Activated gamma-delta T cell (primary cell): ENCODE measurements around the gene ZSCAN23.
"Not testable (repeated sequence)": the region's sequence is repeated elsewhere in the genome, so short reads cannot be mapped to it uniquely, and the experiment has no call there.

Source experiments
- DNase-seq: peaks from one replicate; lab custom pipeline; 2025; lab: John Stamatoyannopoulos, UW
- total RNA-seq, 2 donors: gene quantifications; one replicate each; lab custom pipeline; 2026; lab: John Stamatoyannopoulos, UW

The ZSCAN23 gene
- 0.41 to 0.74 reads per million in 2 donors for total RNA-seq

DNA sequence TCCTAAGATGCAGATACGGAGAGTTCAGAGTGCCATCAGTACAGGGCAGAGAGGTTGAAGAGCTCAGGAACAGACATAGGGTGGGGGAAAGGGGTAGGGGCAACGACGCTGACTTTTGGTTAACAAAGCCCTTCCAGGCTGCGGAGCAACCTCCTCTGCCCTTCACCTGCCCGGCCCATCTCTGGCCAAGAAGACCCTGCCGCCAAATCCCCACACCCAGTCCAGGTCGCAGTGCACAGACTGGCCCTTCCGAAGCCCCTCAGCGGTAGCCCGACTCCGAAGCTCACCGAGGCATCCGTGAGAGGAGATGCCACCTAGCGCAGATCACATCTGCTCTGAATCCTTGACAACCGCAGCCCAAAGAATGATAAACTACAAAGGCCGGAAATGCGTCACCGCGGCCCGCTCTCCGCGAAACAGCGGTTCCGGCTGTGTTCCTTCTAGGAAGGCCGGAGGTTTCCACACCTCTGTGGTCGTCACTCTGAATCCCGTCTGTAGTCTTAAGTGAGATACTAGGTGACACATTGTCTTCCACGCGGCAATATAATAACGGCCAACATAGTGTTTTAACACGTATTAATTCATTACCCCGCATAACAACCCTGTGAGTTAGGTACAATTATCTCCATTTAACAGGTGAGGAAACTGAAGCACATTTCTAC lies at the start of gene ZSCAN23:
ZSCAN23 (minus strand) TSS at position 380 of the 662 bp plus-strand sequence. CDS start 7,225 bp downstream, outside the sequence.
- peak; percentile 70 for DNase-seq

DNA sequence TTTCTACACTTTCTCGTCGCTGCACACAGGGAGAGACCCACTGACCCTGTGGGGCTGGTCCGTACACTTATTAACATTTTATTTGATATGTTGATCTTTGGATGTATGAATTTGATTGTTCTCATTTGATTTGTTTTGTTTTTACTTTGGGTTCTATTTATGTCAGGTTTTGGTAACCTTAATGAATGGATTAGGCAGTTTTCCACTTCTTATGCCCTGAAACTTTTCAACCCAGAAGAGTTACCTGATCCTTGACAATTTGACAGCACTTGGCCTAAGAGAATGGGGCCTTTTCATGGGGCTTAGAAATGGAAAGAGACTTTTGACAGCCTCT lies 48.7 kb upstream of the ZSCAN23 start:
- DNase-seq = no peak

DNA sequence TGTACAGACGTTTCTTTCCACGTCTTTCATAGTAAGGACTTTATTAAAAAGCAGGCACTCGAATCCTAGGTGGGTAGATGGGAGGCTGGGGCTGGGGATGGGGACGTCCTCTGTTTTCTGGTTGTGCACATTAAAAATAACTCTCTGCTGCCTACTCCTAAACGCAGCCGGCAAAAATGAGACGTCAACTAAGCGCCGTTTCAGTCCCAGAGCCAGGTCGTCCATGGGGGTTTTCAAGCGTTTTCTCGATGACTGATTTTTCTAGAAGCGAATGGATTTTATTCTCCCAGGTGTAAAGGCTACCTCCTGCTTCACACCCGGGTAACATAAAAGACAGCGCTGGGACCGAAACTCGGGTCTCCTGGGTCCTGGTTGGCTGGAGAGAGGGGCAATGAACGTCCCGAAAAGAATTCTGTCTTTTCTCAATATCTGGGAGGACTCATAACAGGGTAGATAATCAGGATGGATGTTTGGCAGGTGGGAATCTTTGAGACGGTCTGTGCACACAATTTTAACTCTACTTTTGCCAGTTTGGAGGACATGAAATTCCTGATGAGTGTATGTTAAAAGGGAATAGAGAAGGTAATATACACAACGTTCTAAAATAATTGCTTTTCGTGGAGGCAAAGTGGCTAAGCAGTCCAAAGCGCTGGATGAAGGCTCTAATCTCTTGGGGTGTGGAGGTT lies 47.1 kb upstream of the ZSCAN23 start:
- DNase-seq = no peak

DNA sequence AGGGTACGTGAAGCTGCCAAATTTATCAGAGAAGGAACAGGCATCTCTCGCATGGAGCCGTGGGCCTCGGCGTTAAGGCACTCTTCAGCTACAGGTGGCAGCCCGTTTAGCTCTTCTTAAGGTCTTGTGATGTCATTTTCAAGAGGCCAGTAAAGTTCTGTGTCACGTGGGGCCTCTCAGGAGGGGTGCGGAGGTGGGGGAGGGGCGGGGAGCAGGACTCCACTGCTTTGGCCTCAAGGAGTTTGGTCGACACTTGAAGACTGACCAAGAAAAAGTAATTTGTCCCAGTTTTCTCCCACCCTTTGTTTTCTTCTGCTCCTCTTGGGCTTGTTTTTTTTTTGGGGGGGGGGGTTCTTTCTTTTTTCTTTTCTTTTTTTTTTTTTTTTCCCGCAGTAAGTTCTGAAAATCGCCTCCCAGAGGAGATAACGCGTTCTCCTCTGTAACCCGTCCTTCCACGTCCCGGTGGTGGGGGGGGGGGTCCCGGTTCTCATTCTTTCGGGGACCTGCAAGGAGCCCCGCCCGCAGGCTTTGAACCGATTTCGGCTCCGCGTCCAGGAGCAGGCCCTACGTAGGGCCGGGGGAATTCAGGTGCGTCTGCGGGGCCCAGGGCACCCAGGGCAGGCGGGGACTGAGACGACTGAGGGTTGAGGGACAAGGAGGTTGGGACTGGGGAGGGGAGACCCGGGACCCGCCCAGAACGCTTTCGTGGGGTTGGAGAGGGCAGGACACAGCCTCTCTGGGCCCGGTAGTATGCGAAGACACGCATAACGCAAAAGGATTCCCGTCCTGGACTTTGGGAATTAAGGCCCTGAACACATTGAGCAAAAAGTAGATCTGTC lies 46.3 kb upstream of the ZSCAN23 start:
- no peak for DNase-seq

DNA sequence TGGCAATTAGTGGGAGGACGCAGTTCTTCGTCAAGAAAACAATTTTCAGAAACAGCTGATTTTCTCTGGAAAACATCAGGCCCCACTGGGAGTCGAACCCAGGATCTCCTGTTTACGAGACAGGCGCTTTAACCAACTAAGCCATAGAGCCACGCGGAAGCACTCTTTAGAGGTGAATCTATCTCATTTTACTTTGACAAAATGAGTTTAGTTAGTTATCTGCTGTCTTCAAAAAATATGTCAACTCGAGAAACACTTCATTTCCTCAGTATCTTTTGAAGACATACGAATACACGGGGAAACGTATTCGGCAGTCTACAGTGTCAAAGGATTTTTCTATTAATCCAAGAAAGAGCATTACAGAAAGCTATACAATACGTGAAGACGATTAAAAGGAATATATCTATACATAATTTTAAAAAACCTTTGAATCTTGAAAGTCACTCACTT lies 45.6 kb upstream of the ZSCAN23 start:
- DNase-seq = no peak

DNA sequence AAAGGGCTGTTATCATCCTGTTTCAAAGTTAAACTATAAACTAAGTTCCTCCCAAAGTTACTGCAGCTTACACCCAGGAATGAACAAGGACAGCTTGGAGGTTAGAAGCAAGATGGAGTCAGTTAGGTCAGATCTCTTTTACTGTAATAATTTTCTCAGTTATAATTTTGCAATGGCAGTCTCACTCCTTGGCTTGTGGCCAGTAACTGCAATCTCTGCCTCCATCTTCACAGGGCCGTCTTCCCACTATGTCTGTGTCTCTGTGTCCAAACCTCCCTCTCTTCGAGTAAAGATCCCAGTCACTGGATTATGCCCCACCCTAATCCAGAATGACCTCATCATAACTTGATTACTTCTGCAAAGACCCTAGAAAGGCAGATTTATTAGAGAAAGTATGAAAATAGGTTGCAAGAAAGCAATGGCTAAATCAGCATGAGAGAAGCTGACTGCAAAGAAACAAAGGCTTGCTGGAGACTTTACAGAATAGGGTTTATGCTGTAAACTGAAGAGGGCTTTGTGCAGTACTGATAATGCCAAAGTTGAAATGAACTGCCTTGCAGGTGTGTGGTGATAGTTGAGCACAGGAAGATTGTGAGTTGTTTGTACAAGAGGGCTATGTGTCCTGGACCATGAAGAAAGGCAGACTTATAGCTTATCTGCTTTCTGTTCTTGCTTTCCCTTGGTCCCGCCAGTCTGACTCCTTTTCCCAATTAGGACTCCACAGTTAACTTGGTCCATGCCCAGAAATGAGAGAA lies 43.9 kb upstream of the ZSCAN23 start:
- no peak for DNase-seq

DNA sequence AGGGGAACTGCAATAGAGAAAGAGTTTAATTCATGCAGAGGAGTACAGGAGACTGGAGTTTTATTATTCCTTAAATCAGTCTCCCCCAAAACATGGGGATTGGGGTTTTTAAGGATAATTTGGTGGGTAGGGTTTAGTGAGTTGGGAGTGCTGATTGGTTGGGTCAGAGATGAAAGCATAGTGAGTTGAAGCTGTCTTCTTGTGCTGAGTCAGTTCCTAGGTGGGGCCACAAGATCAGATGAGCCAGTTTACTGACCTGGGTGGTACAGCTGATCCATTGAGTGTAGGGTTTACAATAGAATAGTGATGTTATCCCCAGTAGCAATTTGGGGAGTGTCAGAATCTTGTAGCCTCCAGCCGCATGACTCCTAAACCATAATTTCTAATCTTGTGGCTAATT lies 43.2 kb upstream of the ZSCAN23 start:
- no peak for DNase-seq

DNA sequence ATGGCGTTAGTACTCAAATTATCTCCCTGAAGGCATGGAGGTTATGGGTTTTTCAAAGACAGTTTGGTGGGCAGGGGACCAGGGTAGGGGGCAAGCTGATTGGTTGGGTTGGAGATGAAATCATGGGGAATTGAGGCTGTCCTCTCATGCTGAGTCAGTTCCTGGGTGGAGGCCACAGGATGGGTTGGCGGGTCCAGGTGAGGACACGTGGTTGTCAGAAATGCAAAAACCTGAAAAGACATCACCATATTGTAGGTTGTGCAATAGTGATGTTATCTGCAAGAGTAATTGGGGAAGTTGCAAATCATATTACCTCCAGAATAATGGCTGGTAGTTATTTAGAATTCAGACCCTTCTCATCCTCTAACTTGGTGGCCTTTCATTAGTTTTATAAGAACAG lies 42.2 kb upstream of the ZSCAN23 start:
- DNase-seq = no peak

DNA sequence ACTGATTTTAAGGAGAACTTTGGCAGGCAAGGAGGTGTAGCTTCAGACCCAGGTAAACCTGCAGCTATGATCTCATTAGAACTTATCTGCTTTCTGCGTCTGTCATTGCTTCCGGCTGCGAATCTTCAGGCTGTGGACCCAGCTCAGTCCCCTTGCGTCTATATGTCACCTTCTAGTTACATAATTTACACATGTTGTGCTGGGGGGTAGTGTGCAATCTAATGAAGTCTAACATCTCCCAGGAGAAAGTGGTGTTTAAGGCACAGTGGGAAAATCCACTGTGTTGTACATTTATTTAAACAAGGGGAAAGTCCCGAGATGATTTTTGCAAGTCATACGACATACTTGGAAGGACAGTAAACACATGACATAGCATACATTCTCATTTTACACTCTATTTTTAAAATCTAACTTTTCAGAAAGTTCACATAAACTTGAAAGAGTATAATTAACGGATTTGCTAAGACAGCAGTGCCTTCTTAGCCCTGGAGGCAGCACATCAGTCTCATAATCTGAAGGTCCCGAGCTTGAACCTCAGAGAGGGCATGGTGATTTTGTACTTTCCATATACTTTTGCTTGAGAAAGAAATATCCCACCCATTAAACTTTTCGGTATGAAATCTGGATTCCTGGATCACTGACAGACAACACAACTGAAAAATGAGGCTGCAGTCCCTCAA lies 37.1 kb upstream of the ZSCAN23 start:
- no peak for DNase-seq

DNA sequence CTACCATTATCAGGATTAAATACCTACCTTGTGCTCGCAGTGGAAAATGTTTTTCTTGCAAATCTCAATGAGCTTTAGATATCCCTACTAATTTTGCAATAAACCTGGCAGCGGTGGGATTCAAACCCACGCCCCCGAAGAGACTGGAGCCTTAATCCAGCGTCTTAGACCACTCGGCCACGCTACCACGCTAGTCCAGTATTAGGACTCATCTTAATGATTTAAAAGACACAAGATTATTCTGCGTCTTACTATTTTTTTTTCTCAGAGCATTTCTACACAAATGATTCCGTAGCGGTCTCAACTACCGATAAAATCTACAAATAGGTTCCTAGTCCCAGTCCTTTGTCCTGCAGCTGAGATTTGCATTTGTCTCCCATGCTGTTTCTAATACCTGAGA lies 35.2 kb upstream of the ZSCAN23 start:
- no peak for DNase-seq

DNA sequence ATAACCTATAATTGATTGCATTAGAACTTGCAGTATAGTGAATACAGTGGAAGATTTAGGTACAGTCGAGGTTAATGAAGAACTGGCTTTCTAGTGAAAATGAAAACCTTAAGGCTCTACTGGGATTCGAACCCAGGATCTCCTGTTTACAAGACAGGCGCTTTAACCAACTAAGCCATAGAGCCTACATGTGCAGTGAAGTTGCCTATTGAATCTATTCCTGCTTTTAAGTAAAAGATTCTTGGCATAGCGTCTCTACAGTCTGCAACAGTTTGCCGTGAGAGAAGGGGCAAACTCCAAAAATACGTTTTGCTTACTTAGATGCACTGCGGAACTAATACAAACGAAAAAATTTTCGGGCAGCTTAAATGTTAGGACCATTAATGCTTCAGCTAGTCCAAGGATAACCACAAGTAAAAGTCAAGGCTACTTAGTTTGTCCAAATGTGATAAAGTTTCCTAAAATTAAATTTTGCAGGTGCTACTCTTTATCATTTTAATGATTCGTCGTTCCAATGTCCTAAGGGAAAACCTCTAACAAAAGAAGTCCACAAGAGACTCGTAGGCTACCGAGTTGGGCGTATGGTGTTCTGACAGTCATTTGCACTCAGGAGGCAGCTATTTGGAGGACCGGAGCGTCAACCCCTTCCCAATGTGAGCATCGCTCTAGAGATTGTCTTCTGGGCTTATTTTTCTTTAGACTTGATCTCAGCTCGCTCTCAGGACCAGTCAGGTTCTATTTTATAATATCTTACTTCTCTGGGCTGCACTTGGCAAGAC lies 31.3 kb upstream of the ZSCAN23 start:
- DNase-seq = no peak

DNA sequence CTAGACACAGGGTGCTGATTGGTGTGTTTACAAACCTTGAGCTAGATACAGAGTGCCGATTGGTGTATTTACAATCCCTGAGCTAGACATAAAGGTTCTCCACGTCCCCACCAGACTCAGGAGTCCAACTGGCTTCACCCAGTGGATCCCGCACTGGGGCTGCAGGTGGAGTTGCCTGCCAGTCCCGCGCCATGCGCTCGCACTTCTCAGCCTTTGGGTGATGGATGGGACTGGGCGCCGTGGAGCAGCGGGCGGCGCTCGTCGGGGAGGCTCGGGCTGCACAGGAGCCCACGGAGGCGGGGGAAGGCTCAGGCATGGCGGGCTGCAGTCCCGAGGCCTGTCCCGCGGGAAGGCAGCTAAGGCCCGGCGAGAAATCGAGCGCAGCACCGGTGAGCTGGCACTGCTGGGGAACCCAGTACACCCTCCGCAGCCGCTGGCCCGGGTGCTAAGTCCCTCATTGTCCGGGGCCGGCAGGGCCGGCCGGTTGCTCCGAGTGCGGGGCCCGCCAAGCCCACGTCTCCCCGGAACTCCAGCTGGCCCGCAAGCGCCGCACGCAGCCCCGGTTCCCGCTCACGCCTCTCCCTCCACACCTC lies 26.0 kb upstream of the ZSCAN23 start:
- DNase-seq = peak; percentile 13

DNA sequence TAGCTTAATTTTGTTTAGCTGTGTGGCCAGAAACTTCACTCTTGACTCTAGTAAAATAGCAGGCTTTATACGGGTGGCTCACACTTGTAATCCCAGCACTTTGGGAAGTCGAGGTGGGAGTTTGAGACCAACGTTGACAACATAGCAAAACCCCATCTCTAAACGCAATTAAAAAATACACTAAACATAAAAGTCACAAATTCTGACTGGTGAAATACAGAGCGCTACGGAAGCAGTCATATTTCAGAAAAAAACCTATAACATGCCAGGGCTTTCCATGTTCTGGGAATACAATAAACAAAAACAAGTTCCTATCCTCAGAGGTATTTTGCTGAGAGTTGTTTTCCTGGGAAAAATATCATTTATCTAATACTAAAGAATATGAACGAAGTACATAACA lies 24.8 kb upstream of the ZSCAN23 start:
- no peak for DNase-seq

DNA sequence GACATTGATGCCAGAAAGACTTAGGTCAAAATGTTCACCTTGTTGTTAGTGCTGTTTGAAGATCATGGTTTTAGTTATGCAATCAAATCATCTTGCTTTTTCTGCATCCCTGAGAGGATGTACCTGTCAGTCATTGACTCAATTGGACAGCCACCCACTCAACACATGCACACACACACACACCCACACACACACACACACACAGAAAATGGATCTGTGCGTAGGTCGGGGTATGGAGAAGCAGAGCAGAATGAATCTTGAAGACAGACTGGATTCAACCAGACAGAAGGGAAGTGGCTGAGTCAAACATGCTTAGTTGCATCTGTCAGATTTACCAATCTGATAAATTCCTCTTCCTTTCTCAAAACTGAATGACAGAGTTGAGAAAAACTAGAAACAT lies 19.1 kb upstream of the ZSCAN23 start:
- DNase-seq = no peak

DNA sequence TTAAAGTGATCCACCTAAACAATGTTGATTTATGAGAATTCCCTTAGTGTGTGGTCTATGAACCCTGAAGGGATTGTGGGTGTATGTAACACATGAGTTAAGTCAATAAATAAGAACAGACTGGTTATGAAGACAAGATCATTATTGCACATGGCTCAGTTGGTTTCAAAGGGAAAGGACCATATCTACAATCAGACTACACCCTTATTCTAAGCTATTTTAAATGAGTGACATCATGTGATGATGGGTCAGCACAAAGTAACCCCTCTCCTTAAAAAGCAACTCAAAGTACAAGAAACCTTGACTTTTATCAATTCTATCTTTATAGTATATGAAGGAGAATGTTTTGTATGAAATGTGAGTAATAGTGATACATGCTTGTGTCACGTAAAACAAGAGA lies 15.3 kb upstream of the ZSCAN23 start:
- no peak for DNase-seq

DNA sequence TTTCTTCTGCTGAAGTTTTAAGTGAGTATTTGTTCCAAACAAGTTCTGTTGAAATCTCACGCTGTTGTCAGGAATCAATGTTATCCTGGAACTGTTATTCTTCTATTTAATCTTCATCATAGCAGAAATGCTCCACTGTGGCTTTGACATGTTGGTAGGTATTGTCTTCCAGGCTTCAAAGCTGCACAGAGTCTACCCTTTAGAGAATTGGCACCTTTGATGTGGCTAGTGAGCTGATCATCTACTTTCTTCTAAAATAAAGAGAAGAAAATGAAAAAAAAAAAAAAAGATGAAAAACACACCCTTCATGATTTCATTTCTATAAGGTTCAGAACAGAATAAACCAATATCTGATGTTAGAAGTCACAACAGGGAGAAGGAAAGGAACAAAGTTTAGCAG lies 5.8 kb upstream of the ZSCAN23 start:
- DNase-seq = no peak

DNA sequence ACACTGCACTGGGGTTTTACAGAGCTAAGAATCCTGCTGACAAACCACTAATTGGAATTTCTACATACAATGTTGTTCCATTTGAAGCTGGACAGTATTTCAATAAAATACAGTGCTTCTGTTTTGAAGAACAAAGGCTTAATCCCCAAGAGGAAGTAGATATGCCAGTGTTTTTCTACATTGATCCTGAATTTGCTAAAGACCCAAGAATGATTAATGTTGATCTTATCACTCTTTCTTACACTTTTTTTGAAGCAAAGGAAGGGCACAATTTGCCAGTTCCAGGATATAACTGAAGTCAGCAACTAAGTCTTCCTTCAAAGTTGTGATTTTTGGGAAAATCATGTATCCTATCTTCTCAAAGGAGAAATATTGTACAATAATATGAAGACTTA lies 4.2 kb upstream of the ZSCAN23 start:
- not testable (repeated sequence) for DNase-seq

DNA sequence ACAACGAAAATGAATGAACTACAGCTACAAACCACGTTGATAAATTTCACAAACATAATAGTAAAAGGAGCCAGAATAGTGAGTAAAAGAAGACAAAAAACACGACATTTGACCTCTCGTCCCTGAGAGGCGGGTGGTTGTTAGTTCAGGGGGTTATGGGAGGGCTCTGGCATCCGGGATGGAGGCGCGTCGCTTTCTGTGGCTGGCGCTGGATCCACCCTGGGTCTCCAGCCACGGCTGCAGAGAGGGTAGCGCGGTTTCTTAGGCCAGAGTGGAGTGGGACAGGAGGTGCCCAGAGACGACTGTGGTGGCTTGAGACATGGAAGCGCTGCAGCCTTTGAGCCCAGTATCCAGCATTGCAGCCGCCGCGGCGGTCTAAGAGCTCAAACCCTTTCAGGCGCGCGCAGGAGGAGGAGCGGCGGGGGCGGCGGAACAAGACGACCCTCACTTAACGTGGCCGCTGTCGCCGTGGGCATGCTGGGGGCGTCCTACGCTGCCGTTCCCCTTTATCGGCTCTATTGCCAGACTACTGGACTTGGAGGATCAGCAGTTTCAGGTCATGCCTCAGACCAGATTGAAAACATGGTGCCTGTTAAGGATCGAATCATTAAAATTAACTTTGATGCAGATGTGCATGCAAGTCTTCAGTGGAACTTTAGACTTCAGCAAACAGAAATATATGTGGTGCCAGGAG lies 3.7 kb upstream of the ZSCAN23 start:
- no peak for DNase-seq

DNA sequence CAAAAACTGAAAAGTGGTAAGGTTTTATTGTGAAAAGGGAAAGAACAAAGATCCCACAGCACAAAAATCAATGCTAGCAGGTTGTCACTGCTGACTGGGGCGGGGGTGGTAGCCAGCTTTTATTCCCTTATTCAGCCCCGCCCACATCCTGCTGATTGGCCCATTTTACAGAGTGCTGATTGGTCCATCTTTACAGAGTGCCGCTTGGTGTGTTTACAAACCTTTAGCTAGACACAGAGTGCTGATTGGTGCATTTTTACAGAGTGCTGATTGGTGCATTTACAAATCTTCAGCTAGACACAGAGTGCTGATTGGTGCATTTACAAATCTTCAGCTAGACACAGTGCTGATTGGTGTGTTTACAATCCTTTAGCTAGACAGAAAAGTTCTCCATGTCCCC lies 1.5 kb upstream of the ZSCAN23 start:
- not testable (repeated sequence) for DNase-seq

DNA sequence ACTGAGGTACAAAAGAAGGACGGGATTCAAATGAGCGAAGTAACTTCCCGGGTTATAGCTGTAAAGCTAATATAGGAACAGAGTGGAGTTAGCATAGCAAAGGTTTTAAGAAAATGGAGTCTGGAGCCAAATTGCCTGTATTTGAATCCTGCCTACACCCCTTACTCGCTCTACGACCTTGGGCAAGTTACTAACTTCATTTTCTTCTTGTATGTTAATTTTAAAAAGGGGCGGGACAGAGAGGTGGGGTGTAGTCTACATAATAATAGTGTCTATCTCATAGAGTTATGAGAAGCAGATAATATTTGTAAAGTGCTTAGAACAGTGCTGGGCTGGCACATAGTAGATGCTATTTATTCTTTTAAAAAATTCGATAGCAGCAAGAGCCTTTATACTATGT lies 705 bp downstream of the ZSCAN23 start:
- no peak for DNase-seq
